ENCODE data around the gene YARS2. TPM values are rescaled to one million over a fixed set of nuclear protein-coding genes. Genes with fewer than 3 reads are reported as not detected.

Gene YARS2
- total and polyA plus RNA-seq, 9 of the 15 experiments (the other 6 are each of a cell fraction or from before 2014, with no cell fraction given) = 15.2 to 40.9 (median 28.7) TPM

- TF ChIP-seq ZBTB11 (CRISPR knock-in tag; IDR thresholded peaks at IDR 0.05) (peak in 1 of 3 experiments; percentile 58; a peak in 2 of 6 replicates), ZBTB8A (IDR thresholded peaks at IDR 0.05; ENCODE audit: partially characterized antibody) (no peak), ZHX1 (conservative IDR thresholded peaks at IDR 0.05; ENCODE audit: low read length) (no peak), TBL1XR1 (IDR thresholded peaks at IDR 0.05; ENCODE audit: low read length in 2 of 2) (no peak), TRIM25 (IDR thresholded peaks at IDR 0.05; ENCODE audit: borderline replicate concordance) (no peak), ARNT (IDR thresholded peaks at IDR 0.05) (peak in 1 of 2 experiments; percentile 49; a peak in 1 of 4 replicates), PTBP1 (IDR thresholded peaks at IDR 0.05; ENCODE audit: low read depth, low read length) (no peak), REST (IDR thresholded peaks at IDR 0.05; ENCODE audit: borderline replicate concordance) (peak; percentile 86), REST (CRISPR knock-in tag; IDR thresholded peaks at IDR 0.05; ENCODE audit: low read depth) (no peak)
Observed at GRCh38 chr12:32755654-32756475, at the start of gene YARS2 (continued).

All from K562 (cell line).